Neural progenitor cell (in vitro differentiated cells): ENCODE results near the gene PRCD. TPM values are rescaled to one million over a fixed set of nuclear protein-coding genes. Genes with fewer than 3 reads are reported as not detected.

Source experiments
- DNase-seq: peaks from one replicate; pipeline ENCODE4 v3.0.0-alpha.2; 2016; ENCODE audit warnings: low spot score
- H2AFZ ChIP-seq: fragments of 200-600 bp; sonication (generic); replicated peaks from 2 replicates; pipeline ENCODE4 v1.6.1; 2016; ENCODE audit warnings: antibody characterized with exemption
- H3F3A ChIP-seq: fragments of 200-600 bp; sonication (generic); 2 replicates; pipeline ENCODE4 v1.6.1; 2016; ENCODE audit warnings: antibody characterized with exemption, low read depth
- H3K27ac ChIP-seq: fragments of 200-600 bp; sonication (generic); 2 replicates; pipeline ENCODE4 v1.5.1; 2016; ENCODE audit warnings: mild to moderate bottlenecking
- H3K27me3 ChIP-seq: fragments of 200-600 bp; sonication (generic); 2 replicates; pipeline ENCODE4 v1.6.1; 2016; ENCODE audit warnings: mild to moderate bottlenecking, moderate library complexity
- H3K36me3 ChIP-seq: fragments of 200-600 bp; sonication (generic); 2 replicates; pipeline ENCODE4 v1.5.1; 2016
- H3K4me1 ChIP-seq: fragments of 200-600 bp; sonication (generic); 2 replicates; pipeline ENCODE4 v1.6.1; 2016; ENCODE audit warnings: mixed run types
- H3K4me2 ChIP-seq: fragments of 200-600 bp; sonication (generic); 2 replicates; pipeline ENCODE4 v1.6.1; 2016
- H3K4me3 ChIP-seq: fragments of 200-600 bp; sonication (generic); 2 replicates; pipeline ENCODE4 v1.5.1; 2016
- H3K79me2 ChIP-seq: fragments of 200-600 bp; sonication (generic); 2 replicates; pipeline ENCODE4 v1.6.1; 2016; ENCODE audit warnings: low read depth
- H3K9ac ChIP-seq: fragments of 200-600 bp; sonication (generic); 2 replicates; pipeline ENCODE4 v1.6.1; 2016
- H3K9me3 ChIP-seq: fragments of 200-600 bp; sonication (generic); 2 replicates; pipeline ENCODE4 v1.5.1; 2016; ENCODE audit warnings: low read depth
- H4K20me1 ChIP-seq: fragments of 200-600 bp; sonication (generic); 2 replicates; pipeline ENCODE4 v1.6.1; 2016; ENCODE audit warnings: low read depth
- H3K27ac Mint-ChIP-seq: 3 replicates; pipeline ENCODE4 v1.8.0; 2021; ENCODE audit warnings: mixed read lengths
- H3K27me3 Mint-ChIP-seq: 2 replicates; pipeline ENCODE4 v1.8.0; 2022; ENCODE audit warnings: low read depth, mild to moderate bottlenecking, inconsistent platforms, moderate library complexity, mixed read lengths; ENCODE audit not compliant: insufficient read depth
- H3K36me3 Mint-ChIP-seq: 3 replicates; pipeline ENCODE4 v1.8.0; 2021; ENCODE audit warnings: mixed read lengths
- H3K4me1 Mint-ChIP-seq: 3 replicates; pipeline ENCODE4 v1.8.0; 2021; ENCODE audit warnings: mixed read lengths
- H3K4me3 Mint-ChIP-seq: 3 replicates; pipeline ENCODE4 v1.8.0; 2021; ENCODE audit warnings: mild to moderate bottlenecking, moderate library complexity, mixed read lengths
- H3K9me3 Mint-ChIP-seq: 3 replicates; pipeline ENCODE4 v1.8.0; 2020; ENCODE audit warnings: mixed read lengths
- CTCF ChIP-seq: fragments of 200-600 bp; sonication (generic); IDR thresholded peaks from 2 replicates; pipeline ENCODE4 v1.5.1; 2017; ENCODE audit warnings: antibody characterized with exemption, mild to moderate bottlenecking
- EZH2 ChIP-seq: fragments of 200-600 bp; sonication (generic); IDR thresholded peaks from 2 replicates; pipeline ENCODE4 v1.6.1; 2017; ENCODE audit warnings: antibody characterized with exemption, mild to moderate bottlenecking, moderate library complexity
- EZH2phosphoT487 ChIP-seq: fragments of 200-600 bp; sonication (generic); IDR thresholded peaks from 2 replicates; pipeline ENCODE4 v1.6.1; 2017; ENCODE audit warnings: antibody characterized with exemption
- total RNA-seq: library from RNA; depleted of rRNA; stranded (reverse); fragments of >200 nt; gene quantifications from 2 replicates; pipeline ENCODE4 v1.2.3, GENCODE V29; 2015; ENCODE audit warnings: low replicate concordance

The PRCD gene
- total RNA-seq, 1 donor from 2014 or later, result not detected

- H3K27me3 Mint-ChIP-seq, result peaks cover 9% of the 10 kb centered on the region
These were observed 4.9 kb downstream of the PRCD start for GRCh38 chr17:76544546-76545365.

GRCh38 chr17:76545918-76546555 is 6.2 kb downstream of the PRCD start:
- no peaks in the 10 kb centered on the region for H3K36me3 ChIP-seq
- H3K4me1 Mint-ChIP-seq, result peaks cover 36% of the 10 kb centered on the region
- H3K27me3 Mint-ChIP-seq, result peaks cover 6% of the 10 kb centered on the region
- no peaks in the 10 kb centered on the region for H3K9me3 ChIP-seq
- no peak overlapping the region for H2AFZ ChIP-seq
- no peaks in the 10 kb centered on the region for H4K20me1 ChIP-seq
- peak overlapping the region; percentile 23 for H3K4me3 Mint-ChIP-seq
- H3F3A ChIP-seq, result peaks cover 21% of the 10 kb centered on the region
- DNase-seq, result no peak
- no peak overlapping the region for H3K4me3 ChIP-seq
- H3K9me3 Mint-ChIP-seq, result no peaks in the 10 kb centered on the region
- no peak for TF ChIP-seq CTCF
- no peak for TF ChIP-seq EZH2phosphoT487
- no peak for TF ChIP-seq EZH2
- H3K79me2 ChIP-seq, result no peaks in the 10 kb centered on the region
- H3K4me2 ChIP-seq, result no peak overlapping the region
- no peak overlapping the region for H3K27ac ChIP-seq
- no peak overlapping the region for H3K27ac Mint-ChIP-seq
- peaks cover 20% of the 10 kb centered on the region for H3K4me1 ChIP-seq
- H3K9ac ChIP-seq, result no peak overlapping the region
- H3K36me3 Mint-ChIP-seq, result no peaks in the 10 kb centered on the region
- H3K27me3 ChIP-seq, result peaks cover 21% of the 10 kb centered on the region

More at GRCh38 chr17:76544546-76545365, 4.9 kb downstream of the PRCD start:
- TF ChIP-seq EZH2phosphoT487 (no peak), EZH2 (no peak), CTCF (no peak)
- H3K36me3 Mint-ChIP-seq, result no peaks in the 10 kb centered on the region
- no peaks in the 10 kb centered on the region for H3K9me3 Mint-ChIP-seq
- Histone ChIP-seq H3K27ac (no peak overlapping the region), H3K4me3 (no peak overlapping the region), H2AFZ (no peak overlapping the region), H3K27me3 (peaks cover 29% of the 10 kb centered on the region), H3K9ac (no peak overlapping the region), H4K20me1 (no peaks in the 10 kb centered on the region), H3K4me1 (peaks cover 26% of the 10 kb centered on the region), H3K9me3 (no peaks in the 10 kb centered on the region), H3F3A (peaks cover 23% of the 10 kb centered on the region), H3K36me3 (no peaks in the 10 kb centered on the region), H3K79me2 (no peaks in the 10 kb centered on the region), H3K4me2 (no peak overlapping the region)
- peak overlapping the region; percentile 76 for H3K4me3 Mint-ChIP-seq
- peaks cover 42% of the 10 kb centered on the region for H3K4me1 Mint-ChIP-seq
- no peak for DNase-seq
- H3K27ac Mint-ChIP-seq, result peak overlapping the region; percentile 19

GRCh38 chr17:76546556-76547182 is 6.8 kb downstream of the PRCD start:
- peaks cover 32% of the 10 kb centered on the region for H3K4me1 Mint-ChIP-seq
- H4K20me1 ChIP-seq, result no peaks in the 10 kb centered on the region
- peaks cover 21% of the 10 kb centered on the region for H3K27me3 ChIP-seq
- H3K27ac Mint-ChIP-seq, result no peak overlapping the region
- H3K4me3 ChIP-seq, result no peak overlapping the region
- H3K27ac ChIP-seq, result no peak overlapping the region
- H3K36me3 ChIP-seq, result no peaks in the 10 kb centered on the region
- H3K4me2 ChIP-seq, result no peak overlapping the region
- H3F3A ChIP-seq, result peaks cover 21% of the 10 kb centered on the region
- TF ChIP-seq EZH2, result no peak
- no peak for TF ChIP-seq EZH2phosphoT487
- no peak for TF ChIP-seq CTCF
- H2AFZ ChIP-seq, result no peak overlapping the region
- H3K36me3 Mint-ChIP-seq, result no peaks in the 10 kb centered on the region
- no peaks in the 10 kb centered on the region for H3K9me3 Mint-ChIP-seq
- H3K79me2 ChIP-seq, result no peaks in the 10 kb centered on the region
- DNase-seq, result no peak
- peaks cover 24% of the 10 kb centered on the region for H3K4me1 ChIP-seq
- no peaks in the 10 kb centered on the region for H3K9me3 ChIP-seq
- peaks cover 6% of the 10 kb centered on the region for H3K27me3 Mint-ChIP-seq
- no peak overlapping the region for H3K9ac ChIP-seq
- peak overlapping the region; percentile 23 for H3K4me3 Mint-ChIP-seq
